GM23338 (cell line): ENCODE data around the gene LRSAM1. TPM values are rescaled to one million over a fixed set of nuclear protein-coding genes. Genes with fewer than 3 reads are reported as not detected.

Experiments used
- CREB1 ChIP-seq: fragments of 250-450 bp; sonication (Bioruptor Pico); IDR thresholded peaks from 2 replicates; pipeline ENCODE4 v1.5.0; 2020; ENCODE audit warnings: low read depth, mild to moderate bottlenecking, moderate library complexity
- POLR2AphosphoS5 ChIP-seq: IDR thresholded peaks from 2 replicates; pipeline ENCODE4 v1.6.1; 2016; ENCODE audit warnings: antibody characterized with exemption, low read depth
- STAT1 ChIP-seq: IDR thresholded peaks from one replicate; pipeline ENCODE4 v1.6.1; 2016; ENCODE audit warnings: antibody characterized with exemption; ENCODE audit not compliant: unreplicated experiment
- ZNF114 ChIP-seq: fragments of 250-450 bp; sonication (Bioruptor Pico); IDR thresholded peaks from 2 replicates; pipeline ENCODE4 v1.5.0; 2020; ENCODE audit warnings: mild to moderate bottlenecking, moderate library complexity
- polyA plus RNA-seq: library from polyadenylated mRNA; unstranded; fragments of >200 nt; fragmentation: Nextera tagmentation; extraction: Ambion mirVana; gene quantifications from 2 replicates; pipeline ENCODE4 v1.2.1, GENCODE V29; 2016
- total RNA-seq: library from RNA; depleted of rRNA; stranded (reverse); fragments of >200 nt; shearing (Covaris generic); gene quantifications from 2 replicates; pipeline ENCODE4 v1.2.3, GENCODE V29; 2014
- TF ChIP-seq, protein P1 (sequence below): fragments of 250-450 bp; sonication (Bioruptor Pico); IDR thresholded peaks from 2 replicates; pipeline ENCODE4 v1.5.0; 2020; ENCODE audit warnings: mild to moderate bottlenecking, moderate library complexity
- TF ChIP-seq, protein P2 (sequence below), 2 experiments: fragments of 200-600 bp in 1 of 2; sonication (generic) in 1 of 2; conservative IDR thresholded peaks; 2 replicates each; pipeline versions ENCODE4 v1.5.1 to v1.6.1; 2016 to 2017; ENCODE audit warnings: antibody characterized with exemption in 2 of 2, low read depth in 2 of 2, mild to moderate bottlenecking in 2 of 2, moderate library complexity in 1 of 2

LRSAM1 gene
- total and polyA plus RNA-seq, 2 experiments from 2014 or later: 12.8 to 21.9 TPM

- TF ChIP-seq, protein P1, sequence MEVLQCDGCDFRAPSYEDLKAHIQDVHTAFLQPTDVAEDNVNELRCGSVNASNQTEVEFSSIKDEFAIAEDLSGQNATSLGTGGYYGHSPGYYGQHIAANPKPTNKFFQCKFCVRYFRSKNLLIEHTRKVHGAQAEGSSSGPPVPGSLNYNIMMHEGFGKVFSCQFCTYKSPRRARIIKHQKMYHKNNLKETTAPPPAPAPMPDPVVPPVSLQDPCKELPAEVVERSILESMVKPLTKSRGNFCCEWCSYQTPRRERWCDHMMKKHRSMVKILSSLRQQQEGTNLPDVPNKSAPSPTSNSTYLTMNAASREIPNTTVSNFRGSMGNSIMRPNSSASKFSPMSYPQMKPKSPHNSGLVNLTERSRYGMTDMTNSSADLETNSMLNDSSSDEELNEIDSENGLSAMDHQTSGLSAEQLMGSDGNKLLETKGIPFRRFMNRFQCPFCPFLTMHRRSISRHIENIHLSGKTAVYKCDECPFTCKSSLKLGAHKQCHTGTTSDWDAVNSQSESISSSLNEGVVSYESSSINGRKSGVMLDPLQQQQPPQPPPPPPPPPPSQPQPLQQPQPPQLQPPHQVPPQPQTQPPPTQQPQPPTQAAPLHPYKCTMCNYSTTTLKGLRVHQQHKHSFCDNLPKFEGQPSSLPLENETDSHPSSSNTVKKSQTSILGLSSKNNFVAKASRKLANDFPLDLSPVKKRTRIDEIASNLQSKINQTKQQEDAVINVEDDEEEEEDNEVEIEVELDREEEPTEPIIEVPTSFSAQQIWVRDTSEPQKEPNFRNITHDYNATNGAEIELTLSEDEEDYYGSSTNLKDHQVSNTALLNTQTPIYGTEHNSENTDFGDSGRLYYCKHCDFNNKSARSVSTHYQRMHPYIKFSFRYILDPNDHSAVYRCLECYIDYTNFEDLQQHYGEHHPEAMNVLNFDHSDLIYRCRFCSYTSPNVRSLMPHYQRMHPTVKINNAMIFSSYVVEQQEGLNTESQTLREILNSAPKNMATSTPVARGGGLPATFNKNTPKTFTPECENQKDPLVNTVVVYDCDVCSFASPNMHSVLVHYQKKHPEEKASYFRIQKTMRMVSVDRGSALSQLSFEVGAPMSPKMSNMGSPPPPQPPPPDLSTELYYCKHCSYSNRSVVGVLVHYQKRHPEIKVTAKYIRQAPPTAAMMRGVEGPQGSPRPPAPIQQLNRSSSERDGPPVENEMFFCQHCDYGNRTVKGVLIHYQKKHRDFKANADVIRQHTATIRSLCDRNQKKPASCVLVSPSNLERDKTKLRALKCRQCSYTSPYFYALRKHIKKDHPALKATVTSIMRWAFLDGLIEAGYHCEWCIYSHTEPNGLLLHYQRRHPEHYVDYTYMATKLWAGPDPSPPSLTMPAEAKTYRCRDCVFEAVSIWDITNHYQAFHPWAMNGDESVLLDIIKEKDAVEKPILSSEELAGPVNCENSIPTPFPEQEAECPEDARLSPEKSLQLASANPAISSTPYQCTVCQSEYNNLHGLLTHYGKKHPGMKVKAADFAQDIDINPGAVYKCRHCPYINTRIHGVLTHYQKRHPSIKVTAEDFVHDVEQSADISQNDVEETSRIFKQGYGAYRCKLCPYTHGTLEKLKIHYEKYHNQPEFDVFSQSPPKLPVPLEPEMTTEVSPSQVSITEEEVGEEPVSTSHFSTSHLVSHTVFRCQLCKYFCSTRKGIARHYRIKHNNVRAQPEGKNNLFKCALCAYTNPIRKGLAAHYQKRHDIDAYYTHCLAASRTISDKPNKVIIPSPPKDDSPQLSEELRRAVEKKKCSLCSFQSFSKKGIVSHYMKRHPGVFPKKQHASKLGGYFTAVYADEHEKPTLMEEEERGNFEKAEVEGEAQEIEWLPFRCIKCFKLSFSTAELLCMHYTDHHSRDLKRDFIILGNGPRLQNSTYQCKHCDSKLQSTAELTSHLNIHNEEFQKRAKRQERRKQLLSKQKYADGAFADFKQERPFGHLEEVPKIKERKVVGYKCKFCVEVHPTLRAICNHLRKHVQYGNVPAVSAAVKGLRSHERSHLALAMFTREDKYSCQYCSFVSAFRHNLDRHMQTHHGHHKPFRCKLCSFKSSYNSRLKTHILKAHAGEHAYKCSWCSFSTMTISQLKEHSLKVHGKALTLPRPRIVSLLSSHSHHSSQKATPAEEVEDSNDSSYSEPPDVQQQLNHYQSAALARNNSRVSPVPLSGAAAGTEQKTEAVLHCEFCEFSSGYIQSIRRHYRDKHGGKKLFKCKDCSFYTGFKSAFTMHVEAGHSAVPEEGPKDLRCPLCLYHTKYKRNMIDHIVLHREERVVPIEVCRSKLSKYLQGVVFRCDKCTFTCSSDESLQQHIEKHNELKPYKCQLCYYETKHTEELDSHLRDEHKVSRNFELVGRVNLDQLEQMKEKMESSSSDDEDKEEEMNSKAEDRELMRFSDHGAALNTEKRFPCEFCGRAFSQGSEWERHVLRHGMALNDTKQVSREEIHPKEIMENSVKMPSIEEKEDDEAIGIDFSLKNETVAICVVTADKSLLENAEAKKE: no peak
- TF ChIP-seq ZNF114 (no peak), STAT1 (no peak), CREB1 (no peak), POLR2AphosphoS5 (no peak)
- TF ChIP-seq, protein P2, sequence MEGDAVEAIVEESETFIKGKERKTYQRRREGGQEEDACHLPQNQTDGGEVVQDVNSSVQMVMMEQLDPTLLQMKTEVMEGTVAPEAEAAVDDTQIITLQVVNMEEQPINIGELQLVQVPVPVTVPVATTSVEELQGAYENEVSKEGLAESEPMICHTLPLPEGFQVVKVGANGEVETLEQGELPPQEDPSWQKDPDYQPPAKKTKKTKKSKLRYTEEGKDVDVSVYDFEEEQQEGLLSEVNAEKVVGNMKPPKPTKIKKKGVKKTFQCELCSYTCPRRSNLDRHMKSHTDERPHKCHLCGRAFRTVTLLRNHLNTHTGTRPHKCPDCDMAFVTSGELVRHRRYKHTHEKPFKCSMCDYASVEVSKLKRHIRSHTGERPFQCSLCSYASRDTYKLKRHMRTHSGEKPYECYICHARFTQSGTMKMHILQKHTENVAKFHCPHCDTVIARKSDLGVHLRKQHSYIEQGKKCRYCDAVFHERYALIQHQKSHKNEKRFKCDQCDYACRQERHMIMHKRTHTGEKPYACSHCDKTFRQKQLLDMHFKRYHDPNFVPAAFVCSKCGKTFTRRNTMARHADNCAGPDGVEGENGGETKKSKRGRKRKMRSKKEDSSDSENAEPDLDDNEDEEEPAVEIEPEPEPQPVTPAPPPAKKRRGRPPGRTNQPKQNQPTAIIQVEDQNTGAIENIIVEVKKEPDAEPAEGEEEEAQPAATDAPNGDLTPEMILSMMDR (conservative IDR thresholded peaks at IDR 0.05; ENCODE audit: low read depth in 2 of 2): no peak
Measured at GRCh38 chr9:127503379-127503921, 52.1 kb downstream of the LRSAM1 start (continued).
